Measurements from ENCODE around the gene FOXJ2.
A peak's percentile ranks its signal among the peaks of the same experiment; 100 is the strongest.
"Not testable (repeated sequence)": the region's sequence is repeated elsewhere in the genome, so short reads cannot be mapped to it uniquely, and the experiment has no call there.

FOXJ2 gene

DNA sequence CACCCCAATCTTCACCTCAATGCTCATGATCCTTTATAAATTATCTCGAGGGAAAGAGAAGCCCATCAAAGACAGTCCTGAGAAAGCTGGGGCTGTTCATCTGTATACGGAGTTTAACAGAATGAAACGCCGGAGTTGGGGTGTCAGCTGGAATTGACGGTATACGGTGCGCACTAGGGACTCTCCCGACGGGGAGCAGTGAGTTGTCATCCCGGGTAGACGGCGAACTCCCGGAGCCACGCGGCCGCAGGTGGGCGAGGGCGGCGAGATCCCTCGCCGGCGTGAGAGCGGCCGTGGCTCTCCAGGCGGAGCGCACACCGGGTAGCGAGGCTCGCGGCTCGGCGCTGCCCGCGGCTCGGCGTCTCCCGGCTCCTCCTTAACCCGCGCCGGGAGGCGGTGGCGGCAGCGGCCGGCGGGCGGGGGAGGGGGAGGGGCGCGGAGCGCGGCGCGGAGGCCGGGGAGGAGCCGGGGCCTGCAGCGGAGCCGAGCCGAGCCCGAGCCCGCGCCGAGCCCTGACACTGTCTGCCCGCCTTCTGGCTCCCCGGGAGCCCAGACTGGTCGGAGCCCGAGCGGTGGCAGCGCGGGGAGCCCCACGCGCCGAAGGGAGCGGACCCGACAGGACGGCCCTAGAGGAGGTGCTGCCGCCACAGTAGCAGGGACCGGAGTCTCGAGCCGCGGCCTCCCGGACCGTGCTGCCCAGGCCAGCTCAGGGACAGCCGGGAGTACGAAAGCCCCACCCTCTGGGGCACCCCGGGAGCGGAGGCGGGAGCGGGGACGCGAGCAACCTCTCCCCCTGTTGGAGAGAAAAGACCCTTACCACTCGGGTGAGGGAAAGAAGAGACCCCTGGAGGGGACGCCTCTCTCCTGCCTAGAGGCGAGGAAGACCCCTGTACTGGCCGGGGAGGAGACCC, at the start of gene FOXJ2:
Gene FOXJ2, plus strand, starts transcription at position 475 of the 911 bp plus-strand sequence. CDS start 7,117 bp downstream, outside the sequence.
- peak; percentile 76 for DNase-seq (ENCODE audit: low spot score)

DNA sequence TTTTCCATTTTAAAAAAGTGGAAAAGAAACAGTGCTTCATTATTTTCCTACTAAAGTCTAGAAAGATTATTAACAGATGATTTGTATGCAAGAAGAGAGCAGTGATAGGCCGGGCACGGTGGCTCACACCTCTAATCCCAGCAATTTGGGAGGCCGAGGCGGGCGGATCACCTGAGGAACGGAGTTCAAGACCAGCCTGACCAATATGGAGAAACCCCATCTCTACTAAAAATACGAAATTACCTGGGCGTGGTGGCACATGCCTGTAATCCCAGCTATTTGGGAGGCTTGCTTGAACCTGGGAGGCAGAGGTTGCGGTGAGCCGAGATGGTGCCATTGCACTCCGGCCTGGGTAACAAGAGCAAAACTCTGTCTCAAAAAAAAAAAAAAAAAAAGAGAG, 49.5 kb upstream of the FOXJ2 start:
- DNase-seq (ENCODE audit: low spot score) = not testable (repeated sequence)

DNA sequence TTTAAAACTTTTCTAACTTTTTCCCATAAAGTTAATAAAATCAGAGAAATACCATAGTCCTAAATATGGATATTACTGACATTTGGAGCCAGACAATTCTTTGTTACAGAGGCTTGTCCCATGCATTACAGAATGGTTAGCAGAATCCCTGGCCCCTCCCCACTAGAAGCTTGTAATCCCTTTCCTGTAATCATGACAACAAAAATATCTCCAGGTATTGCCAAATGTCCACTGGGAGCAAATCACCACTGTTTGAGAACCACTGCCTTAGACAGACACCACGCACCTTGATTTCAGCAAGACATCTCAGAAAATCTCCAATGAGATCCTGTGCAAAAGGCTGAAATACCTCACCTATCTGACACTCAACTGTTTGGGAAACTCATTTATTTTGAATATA, 49.1 kb upstream of the FOXJ2 start:
- DNase-seq (ENCODE audit: low spot score) = not testable (repeated sequence)

DNA sequence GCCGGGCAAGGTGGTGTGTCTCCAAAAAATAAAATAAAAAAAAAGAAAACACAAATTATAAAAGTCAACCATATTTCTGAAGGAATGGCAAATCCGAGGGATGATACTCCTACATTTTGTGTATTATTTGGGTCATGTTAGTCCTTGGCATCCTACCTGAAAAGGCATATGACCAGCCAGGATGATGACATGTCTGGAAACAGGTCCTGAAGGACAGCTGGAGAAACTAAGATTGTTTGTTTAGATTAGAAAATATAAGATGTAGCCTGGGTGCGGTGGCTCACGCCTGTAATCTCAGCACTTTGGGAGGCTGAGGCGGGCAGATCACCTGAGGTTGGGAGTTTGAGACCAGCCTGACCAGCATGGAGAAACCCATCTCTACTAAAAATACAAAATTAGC, 47.6 kb upstream of the FOXJ2 start:
- no peak for DNase-seq (ENCODE audit: low spot score)

GRCh38 chr12:7985802-7986418, 46.6 kb upstream of the FOXJ2 start:
- DNase-seq (ENCODE audit: low spot score) = no peak

DNA sequence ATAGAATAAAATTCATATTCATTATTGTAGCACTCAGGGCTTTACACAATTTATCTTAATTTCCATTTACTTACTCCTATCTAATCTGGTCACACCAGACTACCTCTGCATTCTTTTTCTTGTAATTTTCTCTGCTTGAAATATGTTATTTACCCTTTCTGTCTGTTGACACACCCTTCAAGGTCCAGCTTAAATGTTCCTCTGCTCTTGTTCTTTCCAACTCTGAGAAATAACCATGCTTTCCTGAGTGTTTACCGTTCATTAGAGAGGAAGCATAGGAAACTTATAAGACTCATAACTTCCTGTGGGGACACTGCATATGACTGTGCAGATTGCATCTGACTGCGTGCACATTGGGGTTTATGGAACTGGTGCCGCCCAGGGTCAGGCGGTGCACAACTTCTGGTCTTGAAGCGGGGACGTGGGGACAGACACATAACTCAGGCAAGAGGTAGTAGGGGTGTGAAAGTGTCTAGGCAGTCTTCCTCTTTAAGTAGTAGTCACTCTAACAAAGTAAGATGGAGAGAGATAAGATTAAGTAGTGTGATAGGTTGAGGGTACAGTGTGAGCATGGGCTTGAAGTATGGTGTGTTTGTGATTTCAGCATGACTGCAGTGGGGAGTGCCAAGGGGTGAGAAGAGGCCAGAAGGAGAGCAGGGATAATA, 42.6 kb upstream of the FOXJ2 start:
- DNase-seq (ENCODE audit: low spot score) = no peak

- no peak for DNase-seq (ENCODE audit: low spot score)
These were observed 41.0 kb upstream of the FOXJ2 start for GRCh38 chr12:7991535-7991934.

DNA sequence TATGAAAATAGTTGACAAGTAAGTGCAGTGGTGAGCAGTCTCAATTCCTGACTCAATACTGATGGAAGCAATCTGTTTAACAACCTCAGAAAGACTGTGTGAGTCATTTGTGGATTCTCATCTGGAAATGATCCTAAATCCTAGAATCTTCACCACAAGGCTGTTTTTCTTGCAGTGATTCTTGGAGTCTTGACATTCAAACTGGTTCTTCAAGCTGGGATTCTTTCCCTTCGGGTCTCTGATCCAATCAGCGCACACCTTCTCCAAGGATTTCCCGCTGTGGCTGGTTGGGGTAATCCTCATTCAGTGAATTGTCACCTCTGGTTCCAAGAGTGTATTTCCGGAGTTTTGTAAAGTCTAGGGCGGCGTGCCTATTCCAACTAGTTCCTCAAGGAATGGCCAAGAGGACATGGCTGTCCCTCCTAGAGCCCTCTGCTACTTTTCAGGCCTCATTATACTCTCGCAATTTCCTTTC, 37.7 kb upstream of the FOXJ2 start:
- DNase-seq (ENCODE audit: low spot score) = peak; percentile 83

- DNase-seq (ENCODE audit: low spot score) = peak; percentile 57
These were observed 37.1 kb upstream of the FOXJ2 start for GRCh38 chr12:7995266-7995963.

DNA sequence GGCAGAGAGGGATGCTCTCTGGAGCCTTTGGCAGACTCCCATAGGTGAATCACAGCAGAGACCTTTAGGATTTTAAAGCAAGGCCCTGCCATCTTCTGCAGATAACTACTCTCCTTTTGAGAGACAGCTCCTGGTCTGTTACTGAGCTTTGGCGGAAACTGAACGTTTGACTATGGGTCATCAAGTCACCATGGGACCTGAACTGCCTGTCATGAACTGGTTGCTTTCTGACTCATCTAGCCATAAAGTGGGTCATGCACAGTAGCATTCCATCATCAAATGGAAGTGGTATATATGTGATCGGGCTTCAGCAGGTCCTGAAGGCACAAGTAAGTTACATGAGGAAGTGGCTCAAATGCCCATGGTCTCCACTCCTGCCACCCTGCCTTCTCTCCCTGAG, 31.7 kb upstream of the FOXJ2 start:
- DNase-seq (ENCODE audit: low spot score) = not testable (repeated sequence)

- not testable (repeated sequence) for DNase-seq (ENCODE audit: low spot score)
These were observed 31.0 kb upstream of the FOXJ2 start for GRCh38 chr12:8001496-8001895.

- DNase-seq (ENCODE audit: low spot score) = not testable (repeated sequence)
These were observed 27.6 kb upstream of the FOXJ2 start for GRCh38 chr12:8004897-8005296.

GRCh38 chr12:8011331-8011730, 21.2 kb upstream of the FOXJ2 start:
- DNase-seq (ENCODE audit: low spot score) = no peak

GRCh38 chr12:8012651-8013309, 19.7 kb upstream of the FOXJ2 start:
- DNase-seq (ENCODE audit: low spot score) = no peak

DNA sequence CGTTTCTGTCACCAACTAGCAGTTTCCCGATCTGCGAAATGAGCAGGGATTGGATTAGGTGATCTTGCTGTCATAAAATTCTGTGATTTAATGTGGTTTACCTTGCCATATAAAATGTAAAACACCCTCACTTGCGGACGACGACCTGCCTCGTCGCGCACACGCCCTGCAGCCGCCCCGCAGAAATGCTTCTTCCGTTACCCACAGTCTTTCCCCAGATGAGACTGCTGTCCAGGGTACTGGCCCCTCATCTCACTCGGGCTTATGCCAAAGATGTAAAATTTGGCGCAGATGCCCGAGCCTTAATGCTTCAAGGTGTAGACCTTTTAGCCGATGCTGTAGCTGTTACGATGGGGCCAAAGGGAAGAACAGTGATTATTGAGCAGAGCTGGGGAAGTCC, 17.7 kb upstream of the FOXJ2 start:
- DNase-seq (ENCODE audit: low spot score) = no peak

- not testable (repeated sequence) for DNase-seq (ENCODE audit: low spot score)
These were observed 14.3 kb upstream of the FOXJ2 start for GRCh38 chr12:8018213-8018612.

GRCh38 chr12:8018666-8019581, 13.6 kb upstream of the FOXJ2 start:
- no peak for DNase-seq (ENCODE audit: low spot score)

DNA sequence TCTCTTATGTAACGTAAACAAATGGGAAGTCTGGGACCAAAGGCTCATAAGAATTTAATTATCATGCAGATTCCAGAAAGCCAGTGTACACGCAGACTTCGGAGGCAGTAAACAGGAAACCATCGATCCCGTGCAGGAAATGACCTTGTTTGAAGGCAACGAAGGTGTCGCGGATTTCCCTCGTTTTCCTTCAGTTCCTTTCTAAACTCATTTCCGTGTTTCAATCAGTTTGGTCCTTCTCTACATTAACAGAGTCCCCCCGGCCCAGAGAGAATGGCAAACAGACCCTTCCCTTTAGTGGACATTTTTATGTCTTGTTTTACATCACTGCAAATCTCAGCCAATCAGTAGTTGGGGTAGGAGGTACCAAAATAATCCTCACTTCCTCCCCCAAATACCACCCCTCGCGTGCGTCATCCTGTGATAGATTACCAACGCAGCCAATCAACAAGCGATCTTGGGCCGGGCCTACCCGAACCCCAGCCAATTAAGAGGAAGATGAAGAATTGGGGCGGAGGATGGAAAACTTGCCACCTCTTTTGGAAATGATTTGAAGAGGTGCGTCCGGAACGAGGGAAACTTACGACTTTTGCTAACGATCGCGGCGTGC, 6.1 kb upstream of the FOXJ2 start:
- DNase-seq (ENCODE audit: low spot score) = peak; percentile 100

GRCh38 chr12:8027856-8028255, 4.7 kb upstream of the FOXJ2 start:
- DNase-seq (ENCODE audit: low spot score) = no peak

DNA sequence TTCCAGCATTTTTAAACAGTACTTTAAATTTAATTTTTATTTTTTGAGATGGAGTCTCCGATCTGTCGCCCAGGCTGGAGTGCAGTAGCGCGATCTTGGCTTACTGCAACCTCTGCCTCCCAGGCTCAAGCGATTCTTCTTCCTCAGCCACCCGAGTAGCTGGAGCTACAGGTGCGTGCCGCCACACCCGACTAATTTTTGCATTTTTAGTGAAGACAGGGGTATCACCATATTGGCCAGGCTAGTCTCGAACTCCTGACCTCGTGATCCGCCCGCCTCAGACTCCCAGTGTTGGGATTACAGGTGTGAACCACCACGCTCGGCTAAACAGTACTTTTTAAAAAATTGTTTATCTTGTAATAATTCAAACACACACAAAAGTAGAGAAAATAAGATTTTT, 4.2 kb upstream of the FOXJ2 start:
- no peak for DNase-seq (ENCODE audit: low spot score)

Measured in hepatic stellate cell (primary cell).